ENCODE data around the gene XIST.

- TF ChIP-seq GATA2 (IDR thresholded peaks at IDR 0.05; ENCODE audit: low read depth, low read length) (no peak), GATA3 (IDR thresholded peaks at IDR 0.05; ENCODE audit: low read depth, low read length) (no peak)
These were observed 15.5 kb downstream of the XIST start for GRCh38 chrX:73836956-73837477.
